ENCODE data around the gene HS3ST5.
"Not testable (repeated sequence)": the region's sequence is repeated elsewhere in the genome, so short reads cannot be mapped to it uniquely, and the experiment has no call there.

The HS3ST5 gene

GRCh38 chr6:114061741-114062140, 281.1 kb downstream of the HS3ST5 start:
- DNase-seq (ENCODE audit: low read depth in 1 of 2, low spot score in 1 of 2), result no peak

- no peak for DNase-seq (ENCODE audit: low read depth in 1 of 2, low spot score in 1 of 2)
Observed at GRCh38 chr6:114061116-114061515, 281.7 kb downstream of the HS3ST5 start.

GRCh38 chr6:114058435-114058834, 284.4 kb downstream of the HS3ST5 start:
- DNase-seq (ENCODE audit: low read depth in 1 of 2, low spot score in 1 of 2), result no peak

GRCh38 chr6:114055763-114056162, 287.1 kb downstream of the HS3ST5 start:
- no peak for DNase-seq (ENCODE audit: low read depth in 1 of 2, low spot score in 1 of 2)

- DNase-seq (ENCODE audit: low read depth in 1 of 2, low spot score in 1 of 2), result no peak
Observed at GRCh38 chr6:114055349-114055748, 287.5 kb downstream of the HS3ST5 start.

- DNase-seq (ENCODE audit: low read depth in 1 of 2, low spot score in 1 of 2), result no peak
Observed at GRCh38 chr6:114053791-114054190, 289.0 kb downstream of the HS3ST5 start.

- DNase-seq (ENCODE audit: low read depth in 1 of 2, low spot score in 1 of 2), result no peak
Observed at GRCh38 chr6:114052141-114052540, 290.7 kb downstream of the HS3ST5 start.

- no peak for DNase-seq (ENCODE audit: low read depth in 1 of 2, low spot score in 1 of 2)
Observed at GRCh38 chr6:114051031-114051430, 291.8 kb downstream of the HS3ST5 start.

GRCh38 chr6:114049367-114049966, 293.4 kb downstream of the HS3ST5 start:
- no peak for DNase-seq (ENCODE audit: low read depth in 1 of 2, low spot score in 1 of 2)

- not testable (repeated sequence) for DNase-seq (ENCODE audit: low read depth in 1 of 2, low spot score in 1 of 2)
Observed at GRCh38 chr6:114044566-114044965, 298.3 kb downstream of the HS3ST5 start.

- DNase-seq (ENCODE audit: low read depth in 1 of 2, low spot score in 1 of 2), result no peak
Observed at GRCh38 chr6:114042267-114043016, 300.4 kb downstream of the HS3ST5 start.

GRCh38 chr6:114040871-114041270, 302.0 kb downstream of the HS3ST5 start:
- DNase-seq (ENCODE audit: low read depth in 1 of 2, low spot score in 1 of 2), result no peak

- DNase-seq (ENCODE audit: low read depth in 1 of 2, low spot score in 1 of 2), result no peak
Observed at GRCh38 chr6:114039841-114040240, 303.0 kb downstream of the HS3ST5 start.

- DNase-seq (ENCODE audit: low read depth in 1 of 2, low spot score in 1 of 2), result no peak
Observed at GRCh38 chr6:114033606-114034005, 309.2 kb downstream of the HS3ST5 start.

- no peak for DNase-seq (ENCODE audit: low read depth in 1 of 2, low spot score in 1 of 2)
Observed at GRCh38 chr6:114032721-114033120, 310.1 kb downstream of the HS3ST5 start.

GRCh38 chr6:114030767-114031166, 312.1 kb downstream of the HS3ST5 start:
- DNase-seq (ENCODE audit: low read depth in 1 of 2, low spot score in 1 of 2), result no peak

- no peak for DNase-seq (ENCODE audit: low read depth in 1 of 2, low spot score in 1 of 2)
Observed at GRCh38 chr6:114024746-114025145, 318.1 kb downstream of the HS3ST5 start.

- no peak for DNase-seq (ENCODE audit: low read depth in 1 of 2, low spot score in 1 of 2)
Observed at GRCh38 chr6:114020196-114020595, 322.6 kb downstream of the HS3ST5 start.

GRCh38 chr6:114017146-114017545, 325.7 kb downstream of the HS3ST5 start:
- not testable (repeated sequence) for DNase-seq (ENCODE audit: low read depth in 1 of 2, low spot score in 1 of 2)

GRCh38 chr6:114014106-114014505, 328.7 kb downstream of the HS3ST5 start:
- DNase-seq (ENCODE audit: low read depth in 1 of 2, low spot score in 1 of 2), result not testable (repeated sequence)

GRCh38 chr6:114011486-114011885, 331.3 kb downstream of the HS3ST5 start:
- not testable (repeated sequence) for DNase-seq (ENCODE audit: low read depth in 1 of 2, low spot score in 1 of 2)

- no peak for DNase-seq (ENCODE audit: low read depth in 1 of 2, low spot score in 1 of 2)
Observed at GRCh38 chr6:114010540-114010939, 332.3 kb downstream of the HS3ST5 start.

GRCh38 chr6:114009192-114009591, 333.6 kb downstream of the HS3ST5 start:
- DNase-seq (ENCODE audit: low read depth in 1 of 2, low spot score in 1 of 2), result no peak
